Mucosa of descending colon (tissue), 3 donors: ENCODE data around the gene CES4A. TPM values are rescaled to one million over a fixed set of nuclear protein-coding genes. Genes with fewer than 3 reads are reported as not detected.
A peak's percentile ranks its signal among the peaks of the same experiment; 100 is the strongest.
"Not testable (repeated sequence)": the region's sequence is repeated elsewhere in the genome, so short reads cannot be mapped to it uniquely, and the experiment has no call there.

Experiments used
- ATAC-seq: fragments of 200-7000 bp; cut with Tn5 transposase; one replicate; pipeline ENCODE4 v1.9.1; 2020; ENCODE audit warnings: mild to moderate bottlenecking, moderate library complexity
- DNase-seq, 3 donors: peaks; one replicate each; pipeline ENCODE4 v3.0.0-alpha.2; 2020
- H3K36me3 ChIP-seq: fragments of 200-600 bp; one replicate; pipeline ENCODE4 v1.8.0; 2021; ENCODE audit warnings: low read depth, mild to moderate bottlenecking
- H3K4me1 ChIP-seq: fragments of 200-600 bp; one replicate; pipeline ENCODE4 v1.8.0; 2021; ENCODE audit warnings: low read depth, mild to moderate bottlenecking
- H3K4me3 ChIP-seq: fragments of 200-600 bp; one replicate; pipeline ENCODE4 v1.8.0; 2021; ENCODE audit warnings: mild to moderate bottlenecking
- H3K9me3 ChIP-seq: fragments of 200-600 bp; one replicate; pipeline ENCODE4 v1.8.0; 2021; ENCODE audit warnings: mild to moderate bottlenecking
- intact Hi-C, 2 donors: fragments of 100-400 bp; cut with DNase I in 1 of 2; cut with micrococcal nuclease in 1 of 2; formaldehyde crosslinking; loops; one replicate each; pipeline versions ENCODE4 v1.11.0 to v1.11.1; 2022; cut with DNase I, micrococcal nuclease
- total RNA-seq, 3 donors: library from RNA; stranded (reverse); fragmentation: NEBNext Ultra II Directional in 2 of 3; extraction: Animal tissue kit (Norgen Biotek cat#: 25700) in 2 of 3; gene quantifications; one replicate each; pipeline versions ENCODE4 v1.2.1 to v1.2.4, GENCODE V29; 2021 to 2023
- TF ChIP-seq, protein P1 (sequence below): fragments of 200-600 bp; IDR thresholded peaks from one replicate; pipeline ENCODE4 v1.8.0; 2022; ENCODE audit warnings: antibody characterized with exemption, mild to moderate bottlenecking
- donor health status: DM: no; HTN: no; CAD: no; lungs with moderate emphysema.
- donor health status: DM: no; HTN: no; CAD: no.
- donor health status: DM: no; HTN: yes; CAD: no.

Gene CES4A
- total RNA-seq, 3 donors from 2014 or later: 6.3 to 10.1 (median 8.3) TPM

DNA sequence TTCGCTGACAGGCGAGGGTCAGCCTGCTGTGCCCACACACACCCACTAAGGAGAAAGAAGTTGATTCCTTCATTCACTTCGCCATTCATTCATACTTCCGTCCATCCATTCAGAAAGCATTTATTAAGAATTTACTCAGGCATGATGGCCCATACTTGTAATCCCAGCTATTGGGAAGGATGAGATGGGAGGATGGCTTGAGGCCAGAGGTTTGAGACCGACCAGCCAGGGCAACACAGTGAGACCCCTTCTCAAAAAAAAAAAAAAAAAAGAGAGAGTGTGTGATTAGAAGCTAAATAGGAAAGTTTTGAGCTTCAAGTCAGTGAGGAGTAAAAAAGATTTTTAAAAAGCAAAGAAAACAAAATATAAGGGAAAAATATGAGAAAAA lies 44.3 kb upstream of the CES4A start:
- TF ChIP-seq, protein P1, sequence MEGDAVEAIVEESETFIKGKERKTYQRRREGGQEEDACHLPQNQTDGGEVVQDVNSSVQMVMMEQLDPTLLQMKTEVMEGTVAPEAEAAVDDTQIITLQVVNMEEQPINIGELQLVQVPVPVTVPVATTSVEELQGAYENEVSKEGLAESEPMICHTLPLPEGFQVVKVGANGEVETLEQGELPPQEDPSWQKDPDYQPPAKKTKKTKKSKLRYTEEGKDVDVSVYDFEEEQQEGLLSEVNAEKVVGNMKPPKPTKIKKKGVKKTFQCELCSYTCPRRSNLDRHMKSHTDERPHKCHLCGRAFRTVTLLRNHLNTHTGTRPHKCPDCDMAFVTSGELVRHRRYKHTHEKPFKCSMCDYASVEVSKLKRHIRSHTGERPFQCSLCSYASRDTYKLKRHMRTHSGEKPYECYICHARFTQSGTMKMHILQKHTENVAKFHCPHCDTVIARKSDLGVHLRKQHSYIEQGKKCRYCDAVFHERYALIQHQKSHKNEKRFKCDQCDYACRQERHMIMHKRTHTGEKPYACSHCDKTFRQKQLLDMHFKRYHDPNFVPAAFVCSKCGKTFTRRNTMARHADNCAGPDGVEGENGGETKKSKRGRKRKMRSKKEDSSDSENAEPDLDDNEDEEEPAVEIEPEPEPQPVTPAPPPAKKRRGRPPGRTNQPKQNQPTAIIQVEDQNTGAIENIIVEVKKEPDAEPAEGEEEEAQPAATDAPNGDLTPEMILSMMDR: no peak
- Histone ChIP-seq H3K9me3 (no peaks in the 10 kb centered on the region), H3K4me3 (no peak overlapping the region), H3K4me1 (peaks cover 15% of the 10 kb centered on the region), H3K36me3 (peaks cover 14% of the 10 kb centered on the region)
- intact Hi-C loops: no loop called here
- DNase-seq: no peak
- no peak for ATAC-seq

DNA sequence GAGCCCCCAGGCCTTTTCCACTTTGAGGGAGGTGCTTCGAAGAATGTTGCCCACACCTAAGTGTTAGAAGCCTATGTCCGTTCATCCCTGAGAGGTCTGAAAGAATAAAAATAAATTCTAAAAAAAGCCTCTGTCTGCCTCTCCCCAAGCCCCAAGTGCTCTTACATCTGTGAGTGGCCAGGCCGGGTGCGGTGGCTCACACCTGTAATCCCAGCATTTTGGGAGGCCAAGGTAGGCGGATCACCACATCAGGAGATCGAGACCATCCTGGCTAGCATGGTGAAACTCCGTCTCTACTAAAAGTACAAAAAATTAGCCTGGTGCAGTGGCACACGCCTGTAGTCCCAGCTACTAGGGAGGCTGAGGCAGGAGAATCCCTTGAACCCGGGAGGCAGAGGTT lies 43.4 kb upstream of the CES4A start:
- ATAC-seq, intact Hi-C loops, H3K9me3 ChIP-seq, H3K4me3 ChIP-seq, DNase-seq: not testable (repeated sequence)
- Histone ChIP-seq H3K36me3 (peaks cover 14% of the 10 kb centered on the region), H3K4me1 (peaks cover 15% of the 10 kb centered on the region)

DNA sequence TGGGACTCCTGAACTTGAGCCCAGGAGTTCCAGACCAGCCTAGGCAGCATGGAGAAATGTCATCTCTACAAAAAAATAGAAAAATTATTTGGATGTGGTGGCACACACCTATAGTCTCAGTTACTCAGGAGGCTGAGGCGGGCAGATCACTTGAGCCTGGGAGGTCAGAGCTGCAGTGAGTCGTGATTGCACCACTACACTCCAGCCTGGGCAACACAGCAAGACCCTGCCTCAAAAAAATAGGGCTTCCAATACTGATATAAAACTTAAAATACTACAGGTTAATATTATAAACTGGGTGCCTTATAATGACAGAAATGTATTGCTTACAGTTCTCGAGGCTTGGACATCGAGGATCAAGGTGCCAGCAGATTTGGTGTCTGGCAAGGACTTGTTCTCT lies 42.5 kb upstream of the CES4A start:
- DNase-seq: no peak
- Histone ChIP-seq H3K9me3 (no peaks in the 10 kb centered on the region), H3K36me3 (peaks cover 6% of the 10 kb centered on the region), H3K4me3 (no peak overlapping the region), H3K4me1 (peaks cover 15% of the 10 kb centered on the region)
- ATAC-seq: no peak
- TF ChIP-seq, protein P1: no peak
- intact Hi-C loops: no loop called here

DNA sequence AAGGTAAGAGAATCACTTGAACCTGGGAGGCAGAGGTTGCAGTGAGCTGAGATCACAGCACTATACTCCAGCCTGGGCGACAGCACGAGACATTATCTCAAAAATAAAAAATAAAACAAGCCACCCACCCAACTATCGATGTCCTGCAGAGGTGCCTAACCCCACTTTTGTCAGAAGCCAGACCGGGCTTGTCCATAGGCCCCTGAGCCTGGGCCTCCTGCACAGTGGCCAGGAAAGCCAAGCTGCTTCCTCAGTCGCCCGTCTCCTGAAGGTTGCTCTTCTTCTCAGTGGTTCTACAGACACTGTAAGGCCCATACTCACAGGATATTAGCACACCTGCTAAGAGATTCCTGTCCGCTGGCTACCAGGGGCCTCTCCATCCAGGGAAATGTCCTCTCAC lies 41.8 kb upstream of the CES4A start:
- DNase-seq (peak in 1 of 3 donors; percentile 38), ATAC-seq (no peak)
- H3K4me3 ChIP-seq: no peak overlapping the region
- TF ChIP-seq, protein P1: no peak
- H3K36me3 ChIP-seq: peaks cover 1% of the 10 kb centered on the region
- peaks cover 15% of the 10 kb centered on the region for H3K4me1 ChIP-seq
- intact Hi-C loops: no loop called here
- H3K9me3 ChIP-seq: no peaks in the 10 kb centered on the region

DNA sequence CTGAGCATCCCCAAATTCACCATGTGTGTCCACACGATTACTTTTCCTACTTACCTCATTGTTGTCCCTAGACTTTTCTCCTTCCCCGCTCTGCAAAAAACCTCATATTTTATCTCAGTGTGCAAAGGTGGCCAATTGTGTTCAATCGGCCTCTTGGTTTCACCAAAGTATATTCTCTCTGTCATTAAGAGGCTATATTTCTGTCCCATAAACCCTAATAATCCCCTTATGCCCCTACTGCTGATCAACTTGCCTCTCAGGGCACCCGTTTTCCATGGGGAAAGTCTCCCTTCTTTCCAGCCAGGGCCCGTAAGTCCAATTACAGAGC lies 41.5 kb upstream of the CES4A start:
- no peak for ATAC-seq

DNA sequence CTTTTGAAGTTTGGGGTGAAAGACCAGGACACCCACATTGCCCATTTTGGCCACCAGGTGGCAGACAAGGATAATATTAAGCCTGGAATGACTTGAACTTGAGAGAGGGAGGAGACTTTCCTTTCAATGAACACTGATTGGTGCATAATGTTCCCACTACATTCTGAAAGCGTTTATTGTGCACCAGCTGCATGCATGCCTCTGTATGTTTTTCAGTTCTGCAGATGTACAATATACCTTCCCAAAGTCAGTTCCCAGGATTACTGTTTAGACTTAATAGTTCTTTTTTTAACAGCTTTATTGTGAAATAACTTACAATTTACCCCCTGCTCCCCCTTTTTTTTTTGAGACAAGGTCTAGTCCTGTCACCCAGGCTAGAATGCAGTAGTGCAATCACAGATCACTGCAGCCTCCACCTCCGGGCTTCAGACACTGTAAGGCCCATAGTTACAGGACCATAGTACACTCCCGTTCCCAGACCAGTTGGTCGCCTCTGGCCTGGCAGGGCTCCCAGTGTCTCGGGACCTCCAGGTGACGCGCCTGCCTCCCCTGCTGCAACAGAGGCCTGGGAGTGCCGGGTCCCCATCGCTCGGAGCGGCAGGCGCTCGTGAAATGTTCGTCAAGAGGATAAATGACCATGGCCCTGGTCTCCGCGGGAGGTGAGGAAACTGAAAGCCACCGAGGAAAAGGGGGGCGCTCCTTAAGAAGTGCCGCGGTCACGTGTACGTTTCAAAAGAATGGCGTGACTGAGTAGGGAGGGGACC lies 40.9 kb upstream of the CES4A start:
- TF ChIP-seq, protein P1: peak; percentile 71
- no peaks in the 10 kb centered on the region for H3K9me3 ChIP-seq
- H3K4me3 ChIP-seq: no peak overlapping the region
- intact Hi-C loops: no loop called here
- DNase-seq: peak; percentile 73 to 97 (median 84)
- peaks cover 15% of the 10 kb centered on the region for H3K4me1 ChIP-seq
- ATAC-seq: peak; percentile 87
- no peaks in the 10 kb centered on the region for H3K36me3 ChIP-seq

More for the DNA sequence above, 41.5 kb upstream of the CES4A start:
- H3K36me3 ChIP-seq: no peaks in the 10 kb centered on the region
- H3K9me3 ChIP-seq: no peaks in the 10 kb centered on the region
- no peak overlapping the region for H3K4me3 ChIP-seq
- H3K4me1 ChIP-seq: peaks cover 15% of the 10 kb centered on the region
- intact Hi-C loops: no loop called here
- DNase-seq: no peak
- TF ChIP-seq, protein P1: no peak
